ENCODE results near the gene WWOX. TPM values are rescaled to one million over a fixed set of nuclear protein-coding genes. Genes with fewer than 3 reads are reported as not detected.

The WWOX gene
- total and polyA plus RNA-seq, 2 of the 8 experiments (the other 6 are each of a cell fraction or from before 2014, with no cell fraction given) = 5.4 to 16.7 TPM

DNA sequence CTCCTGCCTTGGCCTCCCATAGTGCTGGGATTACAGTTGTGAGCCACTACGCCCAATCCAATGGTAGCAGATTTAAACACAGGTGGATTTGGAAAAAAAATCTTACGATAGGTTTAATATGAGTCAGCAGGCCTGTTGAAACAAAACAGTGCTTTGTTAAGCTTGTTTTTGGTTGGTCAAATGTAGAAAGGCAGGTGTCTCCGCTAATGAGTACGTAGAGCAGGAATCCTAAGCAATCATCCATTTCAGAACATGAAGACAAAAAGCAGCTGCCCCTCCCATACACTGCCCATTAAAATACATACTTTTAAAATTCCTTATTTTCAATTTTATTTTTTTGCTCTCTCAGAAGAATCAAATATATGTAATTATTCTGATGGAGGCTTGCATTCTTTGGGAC lies 1.9 kb upstream of the WWOX start:
- Histone ChIP-seq H2BK12ac (ENCODE audit: low read depth, low read length) (no peak overlapping the region), H3K9me3 (ENCODE audit: insufficient read depth in 2 of 2, low read depth in 1 of 2, low read length in 1 of 2) (no peaks in the 10 kb centered on the region), H3K27me3 (replicated peaks in 1 of 4; ENCODE audit: control insufficient read depth in 3 of 4, extremely low read depth in 1 of 4, insufficient read depth in 3 of 4, low read length in 3 of 4) (peaks cover 0 to 11% (median 2%) of the 10 kb centered on the region in 4 experiments; a peak in 3 of 7 replicates), H2BK120ac (replicated peaks; ENCODE audit: low read depth, low read length) (no peak overlapping the region), H3K4ac (replicated peaks; ENCODE audit: insufficient read length, low read depth, low read length) (no peak overlapping the region), H3K36me3 (ENCODE audit: control insufficient read depth in 2 of 4, insufficient read depth in 4 of 4, low read length in 3 of 4) (0 out of 8 replicates have a peak, but pooled peaks cover 0 to 4% (median 0%) of the 10 kb centered on the region in 4 experiments), H3K23ac (ENCODE audit: insufficient read length) (no peak overlapping the region), H3K4me2 (ENCODE audit: insufficient read depth in 1 of 2, low read depth in 2 of 2, low read length in 2 of 2) (no peak overlapping the region), H3K14ac (ENCODE audit: insufficient read length) (no peak overlapping the region), H4K91ac (replicated peaks; ENCODE audit: insufficient read length, low read length) (no peak overlapping the region), H3K27ac (ENCODE audit: low read depth, low read length) (no peak overlapping the region), H3K23me2 (ENCODE audit: low read depth, low read length) (peaks cover 5% of the 10 kb centered on the region; the same call in 1 of the 2 replicates), H3K4me3 (ENCODE audit: extremely low read depth in 1 of 4, insufficient read depth in 2 of 4, low read depth in 3 of 4, low read length in 4 of 4) (no peak overlapping the region), H3K4me1 (replicated peaks in 1 of 4; ENCODE audit: control insufficient read depth in 3 of 4, insufficient read depth in 4 of 4, low read length in 3 of 4) (peaks cover 0 to 3% (median 0%) of the 10 kb centered on the region in 4 experiments; a peak in 2 of 7 replicates), H2BK20ac (ENCODE audit: low read length) (no peak overlapping the region), H2AK5ac (ENCODE audit: low read depth, low read length) (no peak overlapping the region), H3K18ac (ENCODE audit: extremely low read depth, low read length) (no peak overlapping the region), H4K20me1 (replicated peaks in 1 of 2; ENCODE audit: control insufficient read depth in 1 of 2, insufficient read depth in 2 of 2, low read length in 2 of 2) (peaks cover 0 to 1% of the 10 kb centered on the region in 2 experiments), H2BK5ac (ENCODE audit: low read depth, low read length) (no peak overlapping the region), H3K79me2 (ENCODE audit: control insufficient read depth in 1 of 2, insufficient read depth in 2 of 2, low read length in 2 of 2) (no peaks in the 10 kb centered on the region), H3K9ac (replicated peaks in 1 of 4; ENCODE audit: extremely low read depth in 1 of 4, low read depth in 3 of 4, low read length in 3 of 4) (no peak overlapping the region), H2AFZ (ENCODE audit: low read length) (no peak overlapping the region), H3K79me1 (ENCODE audit: low read depth, low read length) (peaks cover 4% of the 10 kb centered on the region; the same call in 1 of the 2 replicates), H3K56ac (replicated peaks; ENCODE audit: insufficient read length, low read depth, low read length) (no peak overlapping the region), H4K5ac (ENCODE audit: insufficient read length, low read depth, low read length) (no peak overlapping the region), H2BK15ac (ENCODE audit: low read length) (no peak overlapping the region), H4K8ac (ENCODE audit: extremely low read depth, insufficient read depth, low read length) (no peak overlapping the region)
- no peak for TF ChIP-seq TBP (IDR thresholded peaks at IDR 0.05; ENCODE audit: low read depth, low read length)
- TF ChIP-seq MAFK (IDR thresholded peaks at IDR 0.05; ENCODE audit: low read depth, low read length) = no peak
- TF ChIP-seq BRCA1 (IDR thresholded peaks at IDR 0.05; ENCODE audit: low read depth, low read length) = no peak
- TF ChIP-seq, protein P1, sequence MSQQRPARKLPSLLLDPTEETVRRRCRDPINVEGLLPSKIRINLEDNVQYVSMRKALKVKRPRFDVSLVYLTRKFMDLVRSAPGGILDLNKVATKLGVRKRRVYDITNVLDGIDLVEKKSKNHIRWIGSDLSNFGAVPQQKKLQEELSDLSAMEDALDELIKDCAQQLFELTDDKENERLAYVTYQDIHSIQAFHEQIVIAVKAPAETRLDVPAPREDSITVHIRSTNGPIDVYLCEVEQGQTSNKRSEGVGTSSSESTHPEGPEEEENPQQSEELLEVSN (IDR thresholded peaks at IDR 0.05) = no peak
- no peak for TF ChIP-seq CBX8 (IDR thresholded peaks at IDR 0.05; ENCODE audit: borderline replicate concordance, low read depth, low read length)
- no peak for TF ChIP-seq HDAC6 (IDR thresholded peaks at IDR 0.05; ENCODE audit: low read depth, low read length)
- no peak for TF ChIP-seq CHD2 (IDR thresholded peaks at IDR 0.05; ENCODE audit: low read length)
- no peak for TF ChIP-seq POU5F1 (IDR thresholded peaks at IDR 0.05; ENCODE audit: low read depth, low read length)
- no peak for TF ChIP-seq TEAD4 (IDR thresholded peaks at IDR 0.05; ENCODE audit: low read depth, low read length)
- no peak for TF ChIP-seq YY1 (IDR thresholded peaks at IDR 0.05; ENCODE audit: low read depth, low read length)
- no peak for TF ChIP-seq KDM1A (IDR thresholded peaks at IDR 0.05; ENCODE audit: borderline replicate concordance, low read length)
- TF ChIP-seq JUN (IDR thresholded peaks at IDR 0.05; ENCODE audit: low read depth, low read length) = no peak
- TF ChIP-seq SUZ12 (IDR thresholded peaks at IDR 0.05; ENCODE audit: low read length) = no peak
- no peak for TF ChIP-seq SIX5 (IDR thresholded peaks at IDR 0.05; ENCODE audit: low read depth, low read length)
- FAIRE-seq = no peak
- ChIA-PET CTCF (ENCODE audit: partially characterized antibody) (interaction anchor here (1.1 to 1.2 kb wide), 2 partner anchors 9 to 514 kb away, joined by 3 read pairs; no protein-coding TSS in a partner anchor), POLR2A (ENCODE audit: partially characterized antibody) (no interaction called here)
- DNase-seq (ENCODE audit: low read depth in 1 of 2, low spot score in 2 of 2) = no peak
- WGBS, 2 experiments (ENCODE audit: extremely low coverage in 1 of 2, insufficient coverage in 1 of 2, insufficient read length in 1 of 2, insufficient replicate concordance in 2 of 2, low coverage in 1 of 2, low lambda C conversion rate in 2 of 2, missing lambda C conversion rate in 1 of 2) = 94% methylated on average over 4 of the region's 4 CpGs; no CpG with 5 or more reads in 1 of the 2 experiments

Measured in H1 (cell line).